COLO668 (cell line): ENCODE measurements around the gene SLAMF8.

Experiments
- DNase-seq: peaks from one replicate; lab custom pipeline; 2025; ENCODE audit not compliant: unreplicated experiment; lab: John Stamatoyannopoulos, UW

The SLAMF8 gene

DNA sequence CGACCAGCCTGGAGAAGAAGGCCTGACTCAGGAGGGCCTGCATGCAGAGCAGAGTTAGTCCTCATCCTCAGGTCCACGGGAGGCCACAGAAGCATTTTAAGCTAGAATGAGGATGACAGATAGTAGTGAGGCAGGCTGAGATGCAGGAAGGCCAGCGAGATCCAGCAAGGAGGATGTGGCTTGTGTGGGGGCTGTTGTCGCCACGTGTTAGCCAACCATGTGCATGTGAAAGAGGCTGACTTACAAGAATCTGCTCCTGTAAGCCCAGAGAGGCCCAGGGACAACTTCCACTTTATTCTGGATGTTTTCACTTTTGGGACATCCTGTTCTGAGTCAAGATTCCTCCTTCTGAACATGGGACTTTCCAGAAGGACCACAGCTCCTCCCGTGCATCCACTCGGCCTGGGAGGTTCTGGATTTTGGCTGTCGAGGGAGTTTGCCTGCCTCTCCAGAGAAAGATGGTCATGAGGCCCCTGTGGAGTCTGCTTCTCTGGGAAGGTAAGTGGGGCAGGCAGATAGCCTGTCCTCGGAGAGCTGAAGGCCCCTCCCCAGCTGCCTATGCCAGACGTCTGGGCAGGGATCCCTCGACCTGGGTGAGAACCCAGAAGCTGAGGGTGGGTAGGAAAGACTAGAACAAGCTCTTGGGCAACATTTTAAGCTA lies at the start of gene SLAMF8:
SLAMF8 (plus strand) TSS at position 433 of the 661 bp plus-strand sequence; CDS start at position 459, 26 bp downstream.
- no peak for DNase-seq

- DNase-seq = no peak
These were observed 48.4 kb upstream of the SLAMF8 start for GRCh38 chr1:159778266-159778665.

GRCh38 chr1:159779403-159779851 lies 47.2 kb upstream of the SLAMF8 start:
- no peak for DNase-seq

GRCh38 chr1:159780583-159781582 lies 45.8 kb upstream of the SLAMF8 start, which contains the start of gene DUSP23:
Gene DUSP23 (plus strand): TSS chr1:159780962. CDS start chr1:159781101, 139 bp downstream.
- peak; percentile 98 for DNase-seq

DNA sequence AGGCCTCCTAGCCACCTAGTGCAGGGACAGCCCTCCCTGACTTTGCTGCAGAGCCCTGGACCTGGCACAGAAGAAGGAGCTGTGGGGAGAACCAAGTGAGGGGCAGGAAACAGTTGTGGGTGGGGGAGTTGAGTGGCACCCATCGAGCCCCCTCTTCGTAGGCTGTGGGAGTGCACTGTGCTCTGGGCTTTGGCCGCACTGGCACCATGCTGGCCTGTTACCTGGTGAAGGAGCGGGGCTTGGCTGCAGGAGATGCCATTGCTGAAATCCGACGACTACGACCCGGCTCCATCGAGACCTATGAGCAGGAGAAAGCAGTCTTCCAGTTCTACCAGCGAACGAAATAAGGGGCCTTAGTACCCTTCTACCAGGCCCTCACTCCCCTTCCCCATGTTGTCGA lies 44.7 kb upstream of the SLAMF8 start:
- no peak for DNase-seq

GRCh38 chr1:159783724-159784123 lies 42.9 kb upstream of the SLAMF8 start:
- DNase-seq = no peak

GRCh38 chr1:159786465-159786864 lies 40.2 kb upstream of the SLAMF8 start:
- no peak for DNase-seq

DNA sequence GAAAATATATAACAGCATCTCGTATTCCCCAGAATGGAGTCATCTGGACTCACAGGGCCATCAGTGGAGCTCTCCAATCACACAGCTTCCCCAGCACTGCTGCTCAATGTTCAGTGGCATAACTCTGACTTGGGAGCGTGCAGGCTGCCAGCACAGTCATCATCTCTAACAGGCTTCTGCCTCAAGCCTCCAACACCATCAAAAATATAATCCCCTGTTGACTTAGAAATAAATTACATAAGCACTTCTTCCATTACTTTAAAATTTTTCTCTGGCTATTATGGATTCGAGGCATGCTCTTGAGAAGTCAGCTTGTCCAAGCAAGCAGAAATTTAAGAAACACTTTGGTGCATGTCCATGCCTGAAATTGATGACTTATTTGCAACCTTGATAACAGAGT lies 39.7 kb upstream of the SLAMF8 start:
- DNase-seq = no peak

- DNase-seq = peak; percentile 15
These were observed 36.3 kb upstream of the SLAMF8 start for GRCh38 chr1:159790237-159790917.

GRCh38 chr1:159791031-159791430 lies 35.6 kb upstream of the SLAMF8 start:
- DNase-seq = no peak

DNA sequence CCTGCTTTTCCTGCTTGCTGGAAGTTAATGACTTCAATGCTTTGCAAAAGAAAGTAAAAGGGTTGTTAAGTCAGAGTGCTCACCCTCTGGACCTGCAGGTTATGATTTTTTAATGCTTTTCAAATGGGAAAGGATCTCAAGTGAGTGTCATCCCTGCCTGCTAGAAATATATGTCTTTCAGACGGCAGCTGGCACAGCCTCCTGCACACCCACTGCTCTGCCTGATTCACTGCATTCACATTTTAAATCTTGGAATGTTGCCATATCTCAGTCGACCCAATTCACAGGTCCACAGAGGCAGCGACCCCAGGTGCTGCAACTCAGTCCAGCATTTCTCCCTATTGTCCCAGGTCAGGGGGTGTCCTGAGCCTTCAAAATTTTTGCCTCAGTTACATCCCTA lies 35.2 kb upstream of the SLAMF8 start:
- DNase-seq = no peak

- no peak for DNase-seq
These were observed 31.1 kb upstream of the SLAMF8 start for GRCh38 chr1:159795534-159795933.

GRCh38 chr1:159798893-159799292 lies 27.8 kb upstream of the SLAMF8 start:
- peak; percentile 73 for DNase-seq

DNA sequence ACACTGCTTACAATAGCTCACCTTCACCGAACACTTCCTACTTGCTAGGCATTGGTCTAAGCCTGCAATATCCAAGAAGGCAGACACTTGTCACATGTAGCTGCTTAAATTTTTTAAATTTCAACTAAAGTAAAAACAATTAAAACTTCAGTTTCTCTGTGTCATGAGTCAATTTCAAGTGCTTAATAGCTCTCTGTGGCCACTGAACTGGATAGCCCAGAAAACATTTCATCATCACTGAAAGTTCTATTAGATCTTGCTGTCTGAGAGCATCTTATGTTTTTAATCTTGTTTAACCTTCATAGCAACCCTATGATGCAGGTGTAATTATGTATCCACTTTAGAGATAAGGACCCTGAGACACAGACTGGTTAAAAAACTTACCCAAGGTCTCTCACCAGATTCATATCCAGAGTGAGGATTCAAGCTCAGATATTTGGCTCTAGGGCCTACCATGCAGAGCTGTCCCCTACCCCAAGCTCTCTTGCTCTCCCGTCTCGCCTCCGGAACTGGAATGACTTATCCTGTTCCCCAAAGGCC lies 27.2 kb upstream of the SLAMF8 start:
- DNase-seq = no peak

DNA sequence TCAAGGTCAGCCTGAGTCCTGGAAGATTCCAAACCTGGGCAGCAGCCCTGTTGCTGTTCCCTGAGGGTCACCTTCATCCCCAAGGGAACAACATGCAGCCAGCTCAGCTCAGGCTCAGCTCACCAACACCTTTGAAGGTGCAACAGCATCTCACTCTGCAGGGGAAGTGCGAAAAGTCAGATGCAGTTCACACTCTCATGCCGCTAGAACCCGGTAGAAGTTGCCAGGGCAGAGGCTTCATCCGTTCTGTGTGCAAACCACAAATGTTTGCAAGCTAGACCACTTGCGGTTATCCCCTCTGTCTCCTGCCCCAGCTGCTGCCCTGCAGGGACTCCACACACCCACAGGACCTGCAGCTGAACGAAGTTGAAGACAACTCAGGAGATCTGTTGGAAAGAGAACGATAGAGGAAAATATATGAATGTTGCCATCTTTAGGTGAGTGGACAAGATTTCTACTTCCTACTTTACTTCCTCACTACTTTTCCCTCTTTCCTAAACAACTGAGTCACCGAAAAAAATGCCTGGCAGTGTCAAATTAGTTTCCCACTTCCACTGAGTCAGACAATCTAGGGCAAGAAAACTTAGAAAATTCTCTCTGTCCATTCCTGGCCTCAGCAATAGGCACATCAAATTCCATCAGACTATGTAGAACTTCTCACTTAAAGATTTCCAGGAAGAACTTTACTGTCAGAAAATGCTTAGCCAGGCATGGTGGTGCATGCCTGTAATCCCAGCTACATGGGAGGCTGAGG lies 26.3 kb upstream of the SLAMF8 start:
- DNase-seq = no peak

- no peak for DNase-seq
These were observed 24.6 kb upstream of the SLAMF8 start, which contains the start of gene FCRL6 for GRCh38 chr1:159802111-159802510. Gene FCRL6 (plus strand): TSS chr1:159802360. CDS start chr1:159802425, 65 bp downstream.

DNA sequence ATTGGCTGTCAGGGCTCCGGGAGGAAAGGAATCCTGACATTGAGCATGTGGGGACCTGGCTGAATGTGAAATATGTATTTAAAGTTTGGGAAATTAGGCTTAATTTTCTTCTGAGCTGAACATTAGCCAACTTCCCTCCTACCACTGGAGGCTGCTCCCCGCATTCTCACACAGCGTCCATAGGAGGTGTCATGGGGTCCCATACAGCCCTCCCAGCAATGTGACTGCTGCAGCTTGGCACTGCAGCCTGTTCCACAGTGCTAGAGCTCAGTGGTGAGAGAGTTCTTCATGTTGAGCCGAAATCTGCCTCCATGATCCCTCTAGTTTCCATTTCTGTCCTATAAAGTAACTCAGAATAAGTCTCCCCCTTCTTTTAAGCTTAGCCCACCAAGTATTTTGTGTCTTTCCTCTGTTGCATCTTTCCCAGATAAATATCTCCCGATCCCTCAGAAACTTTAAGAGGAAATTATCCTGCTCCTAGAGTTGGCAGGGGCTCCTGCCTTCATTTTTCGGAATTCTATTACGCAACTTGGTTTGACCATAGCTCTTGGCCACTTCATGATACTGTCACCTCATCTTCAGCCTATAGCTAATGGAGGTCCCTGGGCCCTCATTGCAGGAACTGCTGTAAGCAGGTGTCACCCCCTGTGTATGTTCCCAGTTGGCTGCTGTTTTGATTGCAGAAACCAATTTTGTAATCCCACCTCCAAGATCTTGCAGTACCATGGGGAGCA lies 22.6 kb upstream of the SLAMF8 start:
- no peak for DNase-seq

DNA sequence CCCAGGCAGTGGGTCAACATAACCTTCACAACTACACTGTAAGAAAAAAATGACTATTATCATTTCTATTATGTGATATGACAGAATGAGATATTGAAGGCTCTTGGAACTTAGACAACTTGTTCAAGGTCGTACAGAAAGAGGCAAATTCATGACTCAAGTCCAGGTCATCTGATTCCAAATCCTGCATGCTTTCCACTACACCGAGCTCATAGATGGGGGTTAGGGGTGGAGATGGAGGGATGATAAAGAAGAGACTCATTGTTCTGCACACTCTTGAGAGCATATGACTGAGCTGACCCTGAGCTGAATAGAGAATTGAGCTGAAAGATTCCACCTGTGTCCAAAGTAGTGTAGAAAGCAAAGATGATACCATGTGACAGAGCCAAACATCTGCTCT lies 21.7 kb upstream of the SLAMF8 start:
- no peak for DNase-seq

DNA sequence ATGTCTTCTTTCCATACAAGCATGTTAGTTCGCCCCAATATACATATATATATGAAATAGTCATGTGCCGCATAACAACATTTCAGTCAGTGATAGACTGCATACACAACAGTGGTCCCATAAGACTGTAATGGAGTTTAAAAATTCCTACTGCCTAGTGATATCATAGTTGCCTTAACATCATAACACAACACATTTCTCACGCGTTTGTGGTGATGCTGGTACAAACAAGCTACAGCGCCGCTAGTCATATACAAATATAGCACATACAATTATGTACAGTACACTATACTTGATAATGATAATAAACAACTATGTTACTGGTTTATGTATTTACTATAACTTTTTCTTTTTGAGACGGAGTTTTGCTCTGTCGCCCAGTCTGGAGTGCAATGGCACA lies 10.7 kb upstream of the SLAMF8 start:
- no peak for DNase-seq
